GM19438 (cell line): Measurements from ENCODE around the gene PCSK5.
"Not testable (repeated sequence)": the region's sequence is repeated elsewhere in the genome, so short reads cannot be mapped to it uniquely, and the experiment has no call there.

Experiments
- ATAC-seq: cut with Tn5 transposase; IDR thresholded peaks from one replicate; pipeline ENCODE4 v1.9.1; 2021; ENCODE audit warnings: low read depth; ENCODE audit not compliant: unreplicated experiment

Gene PCSK5

GRCh38 chr9:76336027-76336426 is 445.6 kb downstream of the PCSK5 start:
- ATAC-seq, result no peak

GRCh38 chr9:76338418-76338817 is 447.9 kb downstream of the PCSK5 start:
- no peak for ATAC-seq

GRCh38 chr9:76341616-76342015 is 451.1 kb downstream of the PCSK5 start:
- ATAC-seq, result no peak

- no peak for ATAC-seq
Observed at GRCh38 chr9:76342201-76342600, 451.7 kb downstream of the PCSK5 start.

- no peak for ATAC-seq
Observed at GRCh38 chr9:76342858-76343257, 452.4 kb downstream of the PCSK5 start.

GRCh38 chr9:76349865-76350264 is 459.4 kb downstream of the PCSK5 start:
- no peak for ATAC-seq

- no peak for ATAC-seq
Observed at GRCh38 chr9:76351006-76351405, 460.5 kb downstream of the PCSK5 start.

- no peak for ATAC-seq
Observed at GRCh38 chr9:76352026-76352620, 461.6 kb downstream of the PCSK5 start.

- no peak for ATAC-seq
Observed at GRCh38 chr9:76353280-76353679, 462.8 kb downstream of the PCSK5 start.

- no peak for ATAC-seq
Observed at GRCh38 chr9:76354221-76354620, 463.7 kb downstream of the PCSK5 start.

- ATAC-seq, result no peak
Observed at GRCh38 chr9:76355886-76356285, 465.4 kb downstream of the PCSK5 start.

GRCh38 chr9:76357555-76357954 is 467.1 kb downstream of the PCSK5 start:
- ATAC-seq, result no peak

- no peak for ATAC-seq
Observed at GRCh38 chr9:76358628-76359280, 468.3 kb downstream of the PCSK5 start.

- no peak for ATAC-seq
Observed at GRCh38 chr9:76359365-76359764, 468.9 kb downstream of the PCSK5 start.

- ATAC-seq, result no peak
Observed at GRCh38 chr9:76359766-76360165, 469.3 kb downstream of the PCSK5 start.

GRCh38 chr9:76362332-76363031 is 472.0 kb downstream of the PCSK5 start:
- not testable (repeated sequence) for ATAC-seq

- ATAC-seq, result no peak
Observed at GRCh38 chr9:76363032-76363395, 472.5 kb downstream of the PCSK5 start.

- no peak for ATAC-seq
Observed at GRCh38 chr9:76365028-76365427, 474.6 kb downstream of the PCSK5 start.

GRCh38 chr9:76366275-76366674 is 475.8 kb downstream of the PCSK5 start:
- no peak for ATAC-seq

- peak; percentile 70 for ATAC-seq
Observed at GRCh38 chr9:76369583-76369982, 479.1 kb downstream of the PCSK5 start.

- no peak for ATAC-seq
Observed at GRCh38 chr9:76370396-76371023, 480.0 kb downstream of the PCSK5 start.

- no peak for ATAC-seq
Observed at GRCh38 chr9:76371901-76372300, 481.4 kb downstream of the PCSK5 start.
